Heart left ventricle (tissue), 13 donors: ENCODE data around the gene BAIAP2L1.

Experiments used
- CTCF ChIP-seq, 12 donors: fragments of 200-600 bp; sonication (generic) in 4 of 12; IDR thresholded peaks; one replicate each; pipeline versions ENCODE4 v1.5.0 to v1.8.0; 2018 to 2022; ENCODE audit warnings: antibody characterized with exemption in 12 of 12, mild to moderate bottlenecking in 5 of 12
- POLR2A ChIP-seq, 2 donors: fragments of 450-650 bp; IDR thresholded peaks; one replicate each; pipeline ENCODE4 v1.6.1; 2017; ENCODE audit warnings: antibody characterized with exemption in 2 of 2, mild to moderate bottlenecking in 2 of 2, moderate library complexity in 2 of 2
- donor health status: ischemic (EF 13 %, LVEDD 7.1; RV severe dilation, severe dysfunction).
- donor health status: DM: no; HTN: yes; CAD: no.
- donor health status: DM: no; HTN: no; CAD: no.
- donor health status: ischemic (EF 25% LVEDD 6.9; RV normal size, moderate dysfunction).
- donor health status: ischemic (EF 25% LVEDD 5.7; RV mildly dilated, moderate dysfunction).
- donor health status: ischemic (EF 35%, LVEDD 5.7; RV mildly dilated, moderate dysfunction).
- donor health status: nonischemic (EF 11% LVEDD 7.7; RV severe dilation, severe dysfunction).
- donor health status: DM: yes; HTN: yes; CAD: no.
- donor health status: PGD.
- donor health status: ischemic (EF 29% LVEDD 5.4; RV normal size, mild dysfunction).
- donor health status: nonischemic (EF 23%, LVEDD 6.1; RV moderate dilation, normal function).

DNA sequence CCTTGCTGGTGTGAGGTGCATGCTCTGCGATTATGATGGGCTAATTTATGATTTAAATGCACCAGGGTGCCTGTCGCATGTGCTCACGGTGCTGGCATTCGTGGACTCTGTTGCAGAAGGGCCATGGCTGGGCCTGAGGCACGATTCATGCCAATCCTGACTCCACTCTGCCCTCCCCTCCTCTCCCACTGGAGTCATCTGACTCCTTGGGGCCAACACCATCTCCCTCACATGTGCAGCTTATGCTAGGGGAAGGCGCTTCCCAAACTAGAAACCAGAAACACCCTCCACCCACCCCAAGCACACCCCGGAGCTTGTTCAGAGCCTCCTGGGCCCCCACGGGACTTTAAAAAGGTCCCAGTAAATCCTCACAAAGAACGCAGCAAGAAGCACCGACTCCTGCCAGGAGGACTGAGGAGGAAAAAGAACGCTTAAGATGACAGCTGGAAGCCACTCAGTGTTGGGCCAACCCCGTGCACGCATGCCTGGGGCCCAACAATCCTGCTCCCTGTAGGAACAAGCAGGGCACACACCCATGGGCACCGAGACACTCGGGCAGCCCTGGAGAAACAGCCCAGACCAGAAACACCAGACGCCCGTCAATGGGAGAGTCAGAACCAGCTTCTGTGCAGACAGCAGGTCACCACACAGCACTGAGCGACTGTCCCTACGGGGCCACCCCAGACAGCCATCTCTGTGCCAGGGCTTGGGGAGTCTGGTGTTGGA, 105.3 kb downstream of the BAIAP2L1 start:
- TF ChIP-seq CTCF (IDR thresholded peaks at IDR 0.05) (no peak), POLR2A (IDR thresholded peaks at IDR 0.05) (no peak)
